GM23338 (cell line): ENCODE results near the gene GALM. TPM values are rescaled to one million over a fixed set of nuclear protein-coding genes. Genes with fewer than 3 reads are reported as not detected.

Experiments used
- ATAC-seq: fragments of 200-7000 bp; cut with Tn5 transposase; 3 replicates; pipeline ENCODE4 v1.9.1; 2020
- DNase-seq: peaks from one replicate; pipeline ENCODE4 v3.0.0-alpha.2; 2015; ENCODE audit warnings: low spot score
- H2AFZ ChIP-seq: fragments of 200-600 bp; sonication (generic); 2 replicates; pipeline ENCODE4 v1.8.0; 2016; ENCODE audit warnings: antibody characterized with exemption, mild to moderate bottlenecking, moderate library complexity
- H3F3A ChIP-seq: fragments of 200-600 bp; sonication (generic); replicated peaks from 2 replicates; pipeline ENCODE4 v1.8.0; 2017; ENCODE audit warnings: antibody characterized with exemption, mixed run types, low read depth
- H3K27ac ChIP-seq: fragments of 200-600 bp; sonication (generic); 2 replicates; pipeline ENCODE4 v1.6.1; 2016; ENCODE audit warnings: low read depth
- H3K27me3 ChIP-seq: fragments of 200-600 bp; sonication (generic); 2 replicates; pipeline ENCODE4 v1.8.0; 2016; ENCODE audit warnings: mild to moderate bottlenecking, mixed run types, moderate library complexity; ENCODE audit not compliant: insufficient read depth
- H3K36me3 ChIP-seq: fragments of 200-600 bp; sonication (generic); 2 replicates; pipeline ENCODE4 v1.8.0; 2016; ENCODE audit warnings: mild to moderate bottlenecking; ENCODE audit not compliant: insufficient read depth
- H3K4me1 ChIP-seq: fragments of 200-600 bp; sonication (generic); 2 replicates; pipeline ENCODE4 v1.8.0; 2016; ENCODE audit warnings: mild to moderate bottlenecking, moderate library complexity; ENCODE audit not compliant: insufficient read depth
- H3K4me2 ChIP-seq: fragments of 200-600 bp; sonication (generic); 2 replicates; pipeline ENCODE4 v1.7.1; 2017; ENCODE audit warnings: mixed run types
- H3K4me3 ChIP-seq: fragments of 200-600 bp; sonication (generic); 2 replicates; pipeline ENCODE4 v1.6.1; 2016; ENCODE audit warnings: mixed run types
- H3K79me2 ChIP-seq: fragments of 200-600 bp; sonication (generic); replicated peaks from 2 replicates; pipeline ENCODE4 v1.8.0; 2017; ENCODE audit warnings: mild to moderate bottlenecking; ENCODE audit not compliant: insufficient read depth
- H3K9me2 ChIP-seq: fragments of 200-600 bp; sonication (generic); 2 replicates; pipeline ENCODE4 v1.8.0; 2017; ENCODE audit not compliant: insufficient read depth
- H4K20me1 ChIP-seq: fragments of 200-600 bp; sonication (generic); replicated peaks from 2 replicates; pipeline ENCODE4 v1.8.0; 2017; ENCODE audit warnings: mild to moderate bottlenecking; ENCODE audit not compliant: insufficient read depth
- H3K27ac Mint-ChIP-seq: 2 replicates; pipeline ENCODE4 v1.8.0; 2020; ENCODE audit warnings: inconsistent platforms, mild to moderate bottlenecking, moderate library complexity, mixed read lengths
- H3K27me3 Mint-ChIP-seq: 3 replicates; pipeline ENCODE4 v1.8.0; 2022; ENCODE audit warnings: low read depth, mild to moderate bottlenecking, moderate library complexity, mixed read lengths, inconsistent platforms; ENCODE audit not compliant: insufficient read depth, poor library complexity
- H3K36me3 Mint-ChIP-seq: 3 replicates; pipeline ENCODE4 v1.8.0; 2021; ENCODE audit warnings: low read depth, mild to moderate bottlenecking, inconsistent platforms, moderate library complexity, mixed read lengths
- H3K4me1 Mint-ChIP-seq: 3 replicates; pipeline ENCODE4 v1.8.0; 2020; ENCODE audit warnings: mild to moderate bottlenecking, inconsistent platforms, mixed read lengths
- H3K4me3 Mint-ChIP-seq: 3 replicates; pipeline ENCODE4 v1.8.0; 2021; ENCODE audit warnings: moderate library complexity, mild to moderate bottlenecking, inconsistent platforms, mixed read lengths
- H3K9me3 Mint-ChIP-seq: 3 replicates; pipeline ENCODE4 v1.8.0; 2020; ENCODE audit warnings: moderate library complexity, mild to moderate bottlenecking, inconsistent platforms, mixed read lengths
- CREB1 ChIP-seq: fragments of 250-450 bp; sonication (Bioruptor Pico); IDR thresholded peaks from 2 replicates; pipeline ENCODE4 v1.5.0; 2020; ENCODE audit warnings: low read depth, mild to moderate bottlenecking, moderate library complexity
- CTCF ChIP-seq, 2 experiments: fragments of 200-600 bp in 1 of 2; sonication (generic) in 1 of 2; conservative IDR thresholded peaks; 2 replicates each; pipeline versions ENCODE4 v1.5.1 to v1.6.1; 2016 to 2017; ENCODE audit warnings: antibody characterized with exemption in 2 of 2, low read depth in 2 of 2, mild to moderate bottlenecking in 2 of 2, moderate library complexity in 1 of 2
- ETS1 ChIP-seq: IDR thresholded peaks from 2 replicates; pipeline ENCODE4 v1.6.1; 2016; ENCODE audit warnings: antibody characterized with exemption
- EZH2 ChIP-seq: fragments of 200-600 bp; sonication (generic); IDR thresholded peaks from one replicate; pipeline ENCODE4 v1.8.0; 2017; ENCODE audit warnings: antibody characterized with exemption, mild to moderate bottlenecking, low read depth; ENCODE audit not compliant: unreplicated experiment
- EZH2phosphoT487 ChIP-seq: fragments of 200-600 bp; sonication (generic); IDR thresholded peaks from one replicate; pipeline ENCODE4 v1.8.1; 2018; ENCODE audit warnings: antibody characterized with exemption; ENCODE audit not compliant: unreplicated experiment
- JUNB ChIP-seq: IDR thresholded peaks from one replicate; pipeline ENCODE4 v1.6.1; 2016; ENCODE audit warnings: antibody characterized with exemption; ENCODE audit not compliant: unreplicated experiment
- NANOG ChIP-seq: IDR thresholded peaks from 2 replicates; pipeline ENCODE4 v1.6.1; 2016; ENCODE audit warnings: antibody characterized with exemption, borderline replicate concordance
- POLR2AphosphoS5 ChIP-seq: IDR thresholded peaks from 2 replicates; pipeline ENCODE4 v1.6.1; 2016; ENCODE audit warnings: antibody characterized with exemption, low read depth
- REST ChIP-seq: IDR thresholded peaks from one replicate; pipeline ENCODE4 v1.6.1; 2018; ENCODE audit warnings: antibody characterized with exemption; ENCODE audit not compliant: unreplicated experiment
- STAT1 ChIP-seq: IDR thresholded peaks from one replicate; pipeline ENCODE4 v1.6.1; 2016; ENCODE audit warnings: antibody characterized with exemption; ENCODE audit not compliant: unreplicated experiment
- ZNF114 ChIP-seq: fragments of 250-450 bp; sonication (Bioruptor Pico); IDR thresholded peaks from 2 replicates; pipeline ENCODE4 v1.5.0; 2020; ENCODE audit warnings: mild to moderate bottlenecking, moderate library complexity
- ZNF331 ChIP-seq: fragments of 250-450 bp; sonication (Bioruptor Pico); IDR thresholded peaks from 2 replicates; pipeline ENCODE4 v1.5.0; 2020; ENCODE audit warnings: low read depth, mild to moderate bottlenecking, moderate library complexity
- ZNF462 ChIP-seq: fragments of 250-450 bp; sonication (Bioruptor Pico); IDR thresholded peaks from 2 replicates; pipeline ENCODE4 v1.5.0; 2020; ENCODE audit warnings: mild to moderate bottlenecking, moderate library complexity
- polyA plus RNA-seq: library from polyadenylated mRNA; unstranded; fragments of >200 nt; fragmentation: Nextera tagmentation; extraction: Ambion mirVana; gene quantifications from 2 replicates; pipeline ENCODE4 v1.2.1, GENCODE V29; 2016
- total RNA-seq: library from RNA; depleted of rRNA; stranded (reverse); fragments of >200 nt; shearing (Covaris generic); gene quantifications from 2 replicates; pipeline ENCODE4 v1.2.3, GENCODE V29; 2014

Gene GALM
- total and polyA plus RNA-seq, 2 experiments from 2014 or later, result 9.3 to 21.6 TPM

GRCh38 chr2:38719706-38720105 lies 53.8 kb downstream of the GALM start:
- H3F3A ChIP-seq, result no peaks in the 10 kb centered on the region
- no peak overlapping the region for H3K4me3 ChIP-seq
- no peak for TF ChIP-seq ZNF114 (CRISPR knock-in tag)
- no peak for TF ChIP-seq EZH2phosphoT487
- no peak for TF ChIP-seq POLR2AphosphoS5
- TF ChIP-seq STAT1, result no peak
- TF ChIP-seq ZNF462 (CRISPR knock-in tag), result no peak
- TF ChIP-seq ZNF331 (CRISPR knock-in tag), result no peak
- TF ChIP-seq REST, result no peak
- no peak for TF ChIP-seq ETS1
- TF ChIP-seq NANOG, result no peak
- no peak for TF ChIP-seq CTCF (conservative IDR thresholded peaks at IDR 0.05; ENCODE audit: low read depth in 2 of 2)
- no peak for TF ChIP-seq EZH2
- TF ChIP-seq CREB1, result no peak
- no peak for TF ChIP-seq JUNB
- H3K79me2 ChIP-seq, result no peaks in the 10 kb centered on the region
- Mint-ChIP-seq H3K36me3 (no peaks in the 10 kb centered on the region), H3K4me3 (no peak overlapping the region), H3K27ac (no peak overlapping the region), H3K9me3 (no peaks in the 10 kb centered on the region), H3K4me1 (no peaks in the 10 kb centered on the region; the same call in 2 of the 3 replicates), H3K27me3 (peaks cover 5% of the 10 kb centered on the region)
- H3K9me2 ChIP-seq, result no peaks in the 10 kb centered on the region
- H2AFZ ChIP-seq, result no peak overlapping the region
- H3K4me1 ChIP-seq, result no peaks in the 10 kb centered on the region
- DNase-seq (no peak), ATAC-seq (no peak)
- H3K4me2 ChIP-seq, result no peak overlapping the region
- H3K27ac ChIP-seq, result no peak overlapping the region
- H3K27me3 ChIP-seq, result no peaks in the 10 kb centered on the region
- no peaks in the 10 kb centered on the region for H3K36me3 ChIP-seq
- no peaks in the 10 kb centered on the region for H4K20me1 ChIP-seq
